T-helper 22 cell (primary cell): ENCODE results near the gene ZNF184.

Experiments
- DNase-seq: peaks from one replicate; pipeline ENCODE4 v3.0.0-alpha.2; 2020; ENCODE audit warnings: low read depth

ZNF184 gene

DNA sequence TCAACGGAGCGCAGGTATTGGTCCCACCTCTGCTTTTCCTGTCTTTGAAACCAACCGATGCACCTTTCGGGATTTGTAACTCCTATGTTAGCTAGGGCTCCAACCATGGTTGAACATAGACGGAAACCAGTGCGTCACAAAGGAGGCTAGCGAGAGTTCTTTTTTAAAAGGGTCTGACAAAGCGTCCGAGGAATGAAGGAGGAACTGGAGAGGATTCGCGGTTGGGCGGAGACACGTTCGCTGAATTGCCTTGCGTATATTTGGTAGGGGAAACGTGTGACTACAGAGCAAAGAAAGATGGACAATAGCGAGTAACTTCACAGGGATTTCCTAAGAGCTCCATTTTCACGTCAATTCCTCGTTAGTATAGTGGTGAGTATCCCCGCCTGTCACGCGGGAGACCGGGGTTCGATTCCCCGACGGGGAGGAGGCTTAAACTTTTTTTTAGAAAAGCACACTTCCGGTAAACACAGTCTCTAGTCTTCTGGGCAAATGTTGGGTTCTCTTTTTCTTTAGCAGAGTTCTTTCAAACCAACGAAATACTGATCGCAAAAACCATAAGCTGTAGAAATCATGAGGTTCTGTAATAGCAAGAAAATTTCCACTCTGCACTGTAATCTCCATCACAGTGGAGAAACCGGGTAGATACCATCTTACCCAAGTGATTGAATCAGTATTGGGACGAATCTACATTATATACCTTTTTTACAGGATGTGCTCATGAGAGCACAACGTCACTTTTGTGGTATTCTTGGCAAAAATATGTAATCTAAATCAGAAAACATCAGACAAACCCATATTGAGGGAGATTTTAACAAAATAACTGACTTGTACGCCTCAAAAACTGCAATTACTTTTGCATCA, 6.6 kb upstream of the ZNF184 start:
- peak; percentile 53 for DNase-seq

DNA sequence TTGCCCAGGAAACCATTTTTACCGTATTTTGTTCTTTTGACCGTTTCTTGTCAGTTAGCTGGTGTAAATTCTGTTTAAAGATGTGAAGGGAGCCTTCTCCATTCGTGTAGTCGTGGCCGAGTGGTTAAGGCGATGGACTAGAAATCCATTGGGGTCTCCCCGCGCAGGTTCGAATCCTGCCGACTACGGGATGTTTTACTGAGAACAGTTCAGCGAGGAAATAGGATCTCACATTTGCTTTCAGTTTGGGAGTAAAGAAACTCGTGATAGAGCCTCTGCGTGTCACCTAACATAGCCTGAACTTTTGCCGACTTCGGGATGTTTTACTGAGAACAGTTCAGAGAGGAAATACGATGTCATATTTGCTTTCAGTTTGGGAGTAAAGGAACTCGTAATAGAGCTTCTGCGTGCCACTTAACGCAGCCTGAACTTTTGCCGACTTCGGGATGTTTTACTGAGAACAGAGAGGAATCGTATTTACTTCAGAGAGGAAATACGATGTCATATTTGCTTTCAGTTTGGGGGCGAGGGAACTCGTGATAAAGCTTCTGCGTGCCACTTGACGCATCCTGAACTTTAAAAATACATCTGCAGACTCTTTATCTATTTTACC, 5.9 kb upstream of the ZNF184 start:
- peak; percentile 79 for DNase-seq

DNA sequence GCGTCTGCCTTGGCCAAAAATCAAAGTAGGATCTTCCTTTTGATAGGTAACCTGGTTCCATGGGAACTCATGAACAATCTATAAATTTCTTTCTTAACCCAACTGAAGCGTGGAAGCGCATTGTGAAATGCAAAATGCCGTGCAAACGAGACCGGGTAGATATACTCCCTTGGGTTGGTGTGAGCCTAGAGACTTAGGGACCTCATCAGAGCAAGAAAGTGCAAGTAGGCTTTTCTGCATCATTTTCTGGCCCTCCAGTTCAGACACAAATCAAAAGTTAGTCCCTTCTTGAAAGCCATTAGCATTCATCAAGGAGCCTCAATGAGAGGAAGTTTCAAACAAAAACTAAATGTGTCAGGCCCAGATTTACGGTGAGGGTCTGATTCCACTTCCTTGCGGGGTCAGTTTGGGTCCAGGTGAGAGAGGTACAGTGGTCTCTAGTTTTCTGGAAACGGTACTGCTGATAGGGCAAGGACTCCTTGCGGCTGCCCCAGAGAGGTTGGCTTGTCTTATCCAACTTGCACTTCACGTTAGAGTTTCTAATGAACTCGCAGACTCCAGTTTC, 5.3 kb upstream of the ZNF184 start:
- DNase-seq: no peak

DNA sequence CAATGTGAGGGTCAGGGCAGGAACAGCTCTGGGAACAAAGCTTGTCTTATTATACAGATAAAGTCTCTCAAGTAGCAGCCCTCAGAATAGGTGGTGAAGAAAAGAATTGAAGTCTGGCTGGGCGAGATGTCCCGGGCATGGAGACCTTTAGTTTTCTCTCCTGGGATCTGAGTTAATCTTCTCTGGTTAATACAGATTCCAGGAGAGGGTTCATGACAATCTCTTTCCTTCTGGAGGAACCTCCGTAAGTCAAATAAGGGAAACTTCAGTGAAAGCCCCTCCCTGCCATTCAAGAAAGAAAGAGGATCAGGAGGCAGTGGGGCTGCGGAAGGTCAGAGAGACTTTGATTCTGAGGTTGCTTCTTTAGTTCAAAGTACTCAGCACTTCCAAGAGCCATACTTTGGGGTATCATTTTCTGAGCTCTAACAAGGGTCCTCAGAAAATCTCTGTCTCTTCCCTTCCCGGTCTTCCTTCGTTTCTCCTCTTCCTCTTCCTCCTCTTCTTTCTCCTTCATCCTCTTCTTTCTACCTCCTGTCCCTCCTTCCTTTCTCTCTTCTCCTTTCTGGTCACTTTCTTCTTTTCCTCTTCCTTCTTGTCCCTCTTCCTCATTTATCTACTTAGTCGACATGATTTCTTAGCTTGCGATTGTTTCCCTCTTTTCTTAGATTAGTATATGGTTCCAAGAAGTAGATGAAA, 4.6 kb upstream of the ZNF184 start:
- DNase-seq: no peak

DNA sequence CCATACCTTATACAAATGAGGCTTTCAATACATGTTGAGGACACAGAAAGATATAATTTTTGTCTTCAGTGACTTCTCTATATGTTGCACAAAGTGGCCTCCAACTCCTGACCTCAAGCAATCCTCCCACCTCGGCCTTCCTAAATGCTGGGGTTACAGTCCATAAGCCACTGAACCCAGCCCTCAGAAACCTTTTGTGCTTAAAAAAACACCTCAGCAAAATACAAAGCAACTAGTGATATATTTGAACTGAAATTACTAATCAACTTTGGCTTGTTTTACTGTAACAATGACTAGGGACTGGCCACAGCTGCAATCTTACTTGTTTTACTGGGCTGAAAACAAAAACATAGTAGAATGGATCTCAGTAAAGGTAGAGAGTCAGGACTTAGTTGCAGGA, 3.2 kb upstream of the ZNF184 start:
- DNase-seq: no peak

DNA sequence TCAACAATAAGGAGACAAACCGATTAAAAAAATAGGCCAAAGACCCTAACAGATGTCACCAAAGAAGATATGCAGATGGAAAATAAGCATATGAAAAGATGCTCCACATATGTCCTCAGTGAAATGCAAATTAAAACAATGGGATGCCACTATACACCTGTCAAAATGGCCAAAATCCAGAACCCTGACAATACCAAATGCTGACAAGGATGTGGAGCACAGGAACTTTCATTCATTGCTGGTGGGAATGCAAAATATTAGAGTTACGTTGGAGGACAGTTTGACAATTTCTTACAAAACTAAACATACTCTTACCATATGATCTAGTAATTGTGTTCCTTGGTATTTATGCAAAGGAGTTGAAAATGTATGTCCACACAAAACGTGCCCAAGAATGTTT, 1.8 kb upstream of the ZNF184 start:
- DNase-seq: no peak

DNA sequence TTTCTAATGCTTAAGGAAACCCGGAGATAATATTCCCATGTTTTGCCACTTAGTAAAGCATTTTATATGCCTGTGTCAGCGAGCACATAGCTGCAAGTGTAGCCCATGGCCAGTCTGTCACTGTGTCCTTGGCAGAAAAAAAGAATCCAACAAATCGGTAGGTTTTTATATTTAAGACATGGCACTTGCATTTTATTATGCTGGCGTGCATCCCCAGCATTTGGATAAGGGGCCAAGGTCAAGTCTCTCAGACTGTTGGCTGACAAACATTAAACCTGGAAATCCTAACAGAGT, 1.2 kb upstream of the ZNF184 start:
- no peak for DNase-seq

DNA sequence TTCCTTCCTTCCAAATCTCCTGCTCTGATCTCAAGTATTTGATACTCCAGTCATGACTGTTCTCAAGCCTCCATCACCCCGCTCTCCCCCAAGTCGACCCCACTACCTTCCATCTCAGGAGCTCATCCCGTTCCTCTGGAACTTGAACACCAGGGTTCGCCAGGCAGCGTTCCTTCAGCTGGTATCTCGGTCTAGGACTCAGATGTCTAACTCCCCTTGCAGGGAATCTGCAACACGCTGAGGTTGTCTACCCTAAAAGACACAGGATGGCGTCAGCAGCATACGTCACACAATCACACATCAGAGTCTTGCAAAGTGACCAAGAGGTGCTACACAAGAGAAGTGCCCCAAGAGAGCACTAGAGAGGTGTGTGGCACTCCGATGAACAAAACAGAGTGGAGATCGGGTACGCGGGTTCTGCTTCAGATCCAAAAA, 706 bp downstream of the ZNF184 start:
- peak; percentile 51 for DNase-seq

DNA sequence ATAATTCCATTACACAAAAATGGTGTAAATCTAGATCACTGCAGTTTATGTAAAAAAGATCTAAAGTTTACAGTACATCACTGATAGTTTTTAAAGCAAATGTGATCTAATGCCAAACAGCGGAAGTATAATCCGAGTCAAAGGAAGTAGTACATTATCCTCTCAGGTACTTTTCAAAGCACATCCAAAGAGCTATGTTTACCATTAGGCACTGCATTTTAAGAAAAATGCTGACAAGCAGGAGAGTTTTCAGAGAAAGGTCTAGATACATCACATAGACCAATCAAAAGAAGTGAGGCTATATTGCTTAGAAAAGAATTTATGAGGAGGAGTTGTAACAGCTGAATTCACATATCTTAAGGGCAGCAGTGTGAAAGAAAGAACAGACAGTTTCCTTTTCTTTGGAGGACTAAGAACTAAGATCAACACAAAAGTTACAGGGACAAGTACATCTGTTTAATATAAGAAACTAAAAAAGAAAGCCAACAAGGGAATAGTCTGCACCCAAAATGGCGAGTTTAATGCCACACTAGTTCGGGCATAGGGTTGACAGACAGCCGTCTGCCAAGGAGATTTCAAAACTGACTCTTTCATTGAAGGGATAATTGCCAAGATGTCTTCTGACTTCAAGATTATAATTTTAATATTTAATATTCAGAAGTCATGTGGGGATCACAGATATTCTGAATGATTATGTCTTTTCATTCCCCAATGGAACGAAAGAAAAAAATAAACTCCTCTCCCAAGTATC, 1.4 kb downstream of the ZNF184 start:
- DNase-seq: no peak

DNA sequence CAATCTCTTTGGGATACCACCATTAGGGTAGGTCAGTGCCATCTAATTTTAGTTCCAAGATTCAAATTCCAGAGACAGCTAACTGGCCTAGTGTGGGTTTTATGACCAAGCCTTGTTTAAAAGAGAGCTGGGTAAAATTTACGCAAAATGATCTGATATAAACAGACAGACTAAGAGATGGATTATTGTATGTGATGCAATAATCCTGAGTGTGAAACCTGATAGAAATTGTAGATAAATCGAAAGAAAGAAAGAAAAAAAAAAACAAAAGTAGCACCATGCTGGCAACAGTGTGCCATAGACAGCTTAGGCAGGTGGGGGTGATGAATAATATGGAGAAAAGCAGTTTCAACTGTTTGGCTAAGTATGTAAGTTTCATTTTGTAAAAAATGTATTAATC, 2.9 kb downstream of the ZNF184 start:
- DNase-seq: no peak

DNA sequence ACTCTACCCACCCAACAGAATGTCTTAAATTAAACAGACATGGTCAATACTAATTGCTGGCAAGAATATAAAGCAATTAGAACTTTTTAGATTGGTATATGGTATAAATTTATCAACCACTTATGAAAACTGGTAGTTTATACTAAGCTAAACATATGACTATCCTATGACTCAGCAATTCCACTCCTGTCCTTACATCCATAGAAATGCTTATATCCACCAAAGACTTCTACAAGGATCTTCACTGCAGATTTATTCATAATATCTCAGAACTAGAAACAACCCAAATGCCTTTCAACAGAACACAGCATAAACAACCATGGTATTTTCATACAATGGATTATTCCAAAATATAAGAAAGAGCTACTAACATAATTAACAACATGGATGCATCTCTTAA, 4.6 kb downstream of the ZNF184 start:
- no peak for DNase-seq

DNA sequence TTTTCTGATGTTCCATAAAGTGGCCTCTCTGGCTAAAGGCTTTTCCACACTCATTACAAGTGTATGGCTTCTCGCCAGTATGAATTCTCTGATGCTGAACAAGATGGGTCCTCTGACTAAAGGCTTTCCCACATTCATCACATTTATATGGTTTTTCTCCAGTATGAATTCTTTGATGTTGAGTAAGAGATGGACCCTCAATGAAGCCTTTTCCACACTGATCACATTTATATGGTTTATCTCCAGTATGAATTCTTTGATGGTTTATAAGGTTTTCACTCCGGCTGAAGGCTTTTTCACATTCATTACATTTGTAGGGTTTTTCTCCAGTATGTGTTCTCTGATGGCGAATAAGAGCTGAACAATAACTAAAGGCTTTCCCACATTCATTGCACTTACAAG, 20.4 kb downstream of the ZNF184 start:
- DNase-seq: no peak

DNA sequence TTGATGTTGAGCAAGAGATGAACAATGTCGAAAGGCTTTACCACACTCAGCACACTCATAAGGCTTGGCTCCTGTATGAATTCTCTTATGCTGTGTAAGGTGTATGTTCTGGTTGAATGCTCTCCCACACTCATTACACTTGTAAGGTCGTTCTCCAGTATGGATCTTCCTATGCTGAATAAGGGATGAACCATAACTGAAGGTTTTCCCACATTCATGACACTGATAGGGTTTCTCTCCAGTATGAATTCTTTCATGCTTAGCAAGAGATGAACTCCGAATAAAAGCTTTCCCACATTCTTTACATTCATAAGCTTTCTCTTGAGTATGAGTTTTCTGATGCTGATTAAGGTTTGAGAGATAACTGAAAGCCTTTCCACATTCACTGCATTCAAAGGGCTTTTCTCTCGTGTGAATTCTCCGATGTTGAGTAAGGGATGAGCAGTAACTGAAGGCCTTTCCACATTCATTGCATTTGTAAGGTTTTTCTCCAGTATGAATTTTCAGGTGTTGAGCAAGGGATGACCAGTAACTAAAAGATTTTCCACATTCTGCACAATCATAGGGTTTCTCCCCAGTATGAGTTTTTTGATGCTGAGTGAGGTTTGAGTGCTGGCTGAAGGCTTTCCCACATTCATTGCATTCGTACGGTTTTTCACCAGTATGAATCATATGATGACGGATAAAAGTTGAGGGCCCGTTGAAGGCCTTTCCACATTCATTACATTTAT, 21.1 kb downstream of the ZNF184 start:
- no peak for DNase-seq

DNA sequence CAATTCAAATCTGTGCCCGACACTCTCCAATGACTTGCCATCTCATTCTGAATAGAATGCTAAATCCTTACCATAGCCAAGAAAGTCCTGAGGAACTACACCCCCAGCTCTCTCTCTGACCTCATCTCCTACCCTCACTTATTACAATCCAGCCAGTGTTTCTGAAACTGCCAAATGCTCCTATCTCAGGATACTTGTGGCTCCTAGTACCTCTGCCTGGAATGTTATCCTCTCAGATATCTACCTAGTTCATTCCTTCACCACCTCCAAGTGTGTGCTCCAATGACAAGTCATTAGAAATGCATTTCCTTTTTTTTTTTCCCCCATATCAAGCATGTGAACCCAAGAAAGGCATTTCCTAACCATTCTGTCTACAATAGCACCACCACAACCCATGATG, 24.4 kb downstream of the ZNF184 start:
- no peak for DNase-seq

DNA sequence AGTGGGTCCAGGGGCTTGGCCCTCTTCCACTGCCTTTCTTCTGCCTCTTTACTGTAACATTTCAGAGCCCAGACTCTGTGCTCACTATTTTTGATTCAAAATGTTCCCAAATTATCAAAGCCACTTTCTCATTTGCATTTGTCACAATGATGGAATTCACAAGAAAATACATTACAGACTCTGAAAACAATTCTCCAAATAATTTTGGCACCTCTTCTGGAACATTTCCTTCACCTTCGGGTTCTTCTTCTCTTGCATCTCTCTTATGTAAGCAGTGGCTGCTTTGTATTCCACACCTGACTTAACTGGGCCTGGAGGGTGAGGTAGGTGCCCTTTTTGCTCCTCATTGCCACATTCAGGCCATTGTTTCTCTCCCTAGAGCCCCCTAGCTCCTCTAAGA, 30.0 kb downstream of the ZNF184 start:
- no peak for DNase-seq

DNA sequence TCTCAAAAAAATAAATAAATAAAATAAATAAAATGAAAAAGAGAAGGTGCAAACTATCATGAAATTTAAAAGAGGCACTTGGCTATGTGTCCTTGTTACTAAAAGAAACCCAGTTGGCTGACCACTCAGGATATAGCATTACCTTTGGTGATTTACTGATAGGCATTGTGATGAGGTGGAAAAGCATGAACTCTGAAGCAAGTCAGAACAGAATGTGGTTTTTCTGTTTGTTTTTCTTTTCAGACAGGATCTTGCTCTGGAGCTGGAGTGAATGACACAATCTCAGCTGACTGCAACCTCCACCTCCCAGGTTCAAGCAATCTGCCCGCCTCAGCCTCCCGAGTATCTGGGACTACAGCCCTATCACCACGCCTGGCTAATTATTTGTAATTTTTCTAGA, 31.9 kb downstream of the ZNF184 start:
- DNase-seq: no peak

DNA sequence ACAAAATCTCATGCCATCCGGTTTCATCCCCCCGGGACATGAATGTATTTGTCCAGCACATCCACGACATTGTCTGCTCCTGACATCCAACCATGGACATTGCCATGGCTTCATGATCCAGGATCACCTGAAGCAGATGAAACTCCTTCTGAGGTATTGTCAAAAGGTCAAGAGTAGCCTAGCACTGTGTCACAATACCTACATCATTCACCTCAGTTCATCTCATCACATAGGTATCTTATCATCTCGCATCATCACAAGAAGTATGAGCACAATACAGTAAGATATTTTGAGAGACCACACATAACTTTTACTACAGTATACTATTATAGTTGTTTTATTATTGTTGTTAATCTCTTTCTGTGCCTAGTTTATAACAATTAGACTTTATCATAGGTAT, 33.5 kb downstream of the ZNF184 start:
- no peak for DNase-seq

DNA sequence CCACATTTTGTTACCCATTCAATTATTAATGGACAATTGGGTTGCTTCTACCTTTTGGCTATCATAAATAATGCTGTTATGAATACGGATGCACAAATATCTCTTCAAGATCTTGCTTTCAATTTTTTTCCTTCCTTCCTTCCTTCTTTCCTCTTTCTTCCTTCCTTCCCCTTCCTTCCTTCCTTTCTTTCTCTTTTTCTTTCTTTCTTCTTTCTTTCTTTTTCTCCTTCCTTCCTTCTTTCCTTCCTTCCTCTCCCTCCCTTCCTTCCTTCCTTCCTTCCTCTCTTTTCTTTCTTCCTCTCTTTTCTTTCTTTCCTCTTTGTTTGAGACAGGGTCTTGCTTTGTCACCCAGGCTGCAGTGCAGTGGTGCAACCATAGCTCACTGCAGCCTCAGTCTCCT, 39.2 kb downstream of the ZNF184 start:
- no peak for DNase-seq

DNA sequence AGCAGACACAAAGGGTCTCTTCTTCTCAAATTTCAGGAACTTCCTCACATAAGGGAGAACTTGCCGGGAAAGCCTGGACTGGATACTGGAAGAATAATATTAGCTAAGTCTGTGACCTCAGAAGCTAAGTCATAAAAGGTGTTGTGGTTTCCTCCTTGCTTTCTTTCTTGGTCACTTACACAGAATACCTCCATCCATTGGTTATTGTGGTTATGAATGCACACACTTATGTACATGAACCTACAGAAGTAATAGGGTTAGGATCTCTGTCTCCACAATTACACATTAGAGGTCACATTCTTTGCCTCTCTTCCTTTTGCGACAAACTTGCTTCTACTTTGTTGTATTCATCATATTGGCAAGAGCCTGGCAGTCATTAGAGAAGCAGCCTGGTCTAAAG, 43.9 kb downstream of the ZNF184 start:
- DNase-seq: no peak

DNA sequence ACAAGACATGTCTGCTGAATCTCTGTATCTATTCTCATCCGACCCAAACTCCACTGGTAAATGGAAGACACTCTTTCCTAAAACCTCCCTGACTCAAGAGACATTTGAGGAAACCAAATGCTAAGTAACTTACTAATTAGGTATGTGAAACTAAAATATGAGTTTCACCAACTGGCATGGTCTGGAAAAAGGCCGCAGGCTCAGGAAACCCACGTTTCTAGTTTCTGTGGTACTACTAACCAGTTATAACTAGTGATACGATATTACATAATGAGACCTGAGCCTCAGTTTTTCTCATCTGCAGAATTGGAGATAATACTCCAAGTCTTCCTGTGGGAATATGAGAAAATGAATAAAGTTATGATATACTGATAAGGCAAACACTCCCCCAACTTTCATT, 44.4 kb downstream of the ZNF184 start:
- no peak for DNase-seq

DNA sequence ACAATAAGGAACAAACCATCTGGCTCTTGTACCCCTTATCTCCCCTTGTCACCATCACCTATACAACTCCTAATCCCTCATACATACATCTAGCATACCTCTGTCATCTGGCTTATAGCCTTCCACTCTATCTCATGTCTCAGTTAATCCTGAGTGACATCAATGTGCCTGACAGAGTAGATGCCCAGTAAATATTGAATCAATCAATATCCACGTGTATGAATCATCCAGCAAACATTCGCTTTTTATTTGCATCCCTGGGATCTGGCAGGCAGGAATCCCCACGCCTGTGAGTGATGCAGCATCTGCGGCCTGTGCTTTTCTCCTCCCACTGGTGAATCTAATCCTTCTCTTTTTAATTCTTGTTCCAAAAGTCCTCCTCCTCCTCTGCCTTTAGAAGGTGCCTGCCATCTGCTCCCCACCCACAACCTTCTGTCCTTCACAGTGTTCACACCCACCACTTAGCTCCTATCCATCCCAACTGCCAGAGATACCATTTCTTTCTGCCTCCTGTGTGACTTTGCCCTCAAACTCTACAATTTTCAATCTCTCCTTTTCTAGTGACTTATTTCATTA, 46.8 kb downstream of the ZNF184 start:
- DNase-seq: no peak
